GM19193 (cell line): Measurements from ENCODE around the gene SHROOM3.

Experiments
- POLR2A ChIP-seq: IDR thresholded peaks from 4 replicates; pipeline ENCODE4 v1.6.1; 2011; ENCODE audit not compliant: insufficient read depth, insufficient read length; ENCODE audit errors: extremely low read depth

SHROOM3 gene

GRCh38 chr4:76476571-76476970, 41.5 kb downstream of the SHROOM3 start:
- no peak for TF ChIP-seq POLR2A

- TF ChIP-seq POLR2A, result no peak
These were observed 49.6 kb downstream of the SHROOM3 start for GRCh38 chr4:76484654-76485053.

- TF ChIP-seq POLR2A, result no peak
These were observed 50.4 kb downstream of the SHROOM3 start for GRCh38 chr4:76485450-76485849.

- no peak for TF ChIP-seq POLR2A
These were observed 51.7 kb downstream of the SHROOM3 start for GRCh38 chr4:76486588-76487276.

GRCh38 chr4:76487621-76488020, 52.6 kb downstream of the SHROOM3 start:
- no peak for TF ChIP-seq POLR2A

- no peak for TF ChIP-seq POLR2A
These were observed 53.4 kb downstream of the SHROOM3 start for GRCh38 chr4:76488455-76488854.

GRCh38 chr4:76488888-76489685, 54.1 kb downstream of the SHROOM3 start:
- no peak for TF ChIP-seq POLR2A

- no peak for TF ChIP-seq POLR2A
These were observed 54.7 kb downstream of the SHROOM3 start for GRCh38 chr4:76489686-76490161.

- TF ChIP-seq POLR2A, result no peak
These were observed 57.0 kb downstream of the SHROOM3 start for GRCh38 chr4:76492055-76492454.

GRCh38 chr4:76494243-76494642, 59.2 kb downstream of the SHROOM3 start:
- TF ChIP-seq POLR2A, result no peak

GRCh38 chr4:76494871-76495590, 60.0 kb downstream of the SHROOM3 start:
- no peak for TF ChIP-seq POLR2A

GRCh38 chr4:76498550-76498949, 63.5 kb downstream of the SHROOM3 start:
- TF ChIP-seq POLR2A, result no peak

- TF ChIP-seq POLR2A, result no peak
These were observed 64.4 kb downstream of the SHROOM3 start for GRCh38 chr4:76499461-76499860.

GRCh38 chr4:76502886-76503285, 67.9 kb downstream of the SHROOM3 start:
- no peak for TF ChIP-seq POLR2A
